HepG2 (cell line): Measurements from ENCODE around the gene GGTA1. TPM values are rescaled to one million over a fixed set of nuclear protein-coding genes. Genes with fewer than 3 reads are reported as not detected.

Source experiments
- ATAC-seq: fragments of 200-7000 bp; cut with Tn5 transposase; 3 replicates; pipeline ENCODE4 v1.9.1; 2020; ENCODE audit warnings: mild to moderate bottlenecking, moderate library complexity
- BruUV-seq: library from RNA; stranded (reverse); fragments of 400-500 nt; replicated peaks from 2 replicates; lab custom pipeline; 2021; lab: Mats Ljungman, UMichigan
- CTCF ChIA-PET: fragments of 300-600 bp; formaldehyde crosslinking; extraction: SDS; loops from one replicate; lab custom pipeline; 2021; ENCODE audit warnings: low total read pairs, inconsistent platforms, low intra/inter-chr PET ratio; lab: Yijun Ruan, JAX
- POLR2A ChIA-PET: fragments of 350-600 bp; sonication (Branson Sonifier 250); formaldehyde crosslinking; loops from one replicate; lab custom pipeline; 2020; ENCODE audit warnings: antibody characterized with exemption, inconsistent platforms; lab: Yijun Ruan, JAX
- DNase-seq: peaks from one replicate; pipeline ENCODE4 v3.0.0-alpha.2; 2015; ENCODE audit warnings: low spot score
- FAIRE-seq: peaks from 3 replicates; lab custom pipeline; 2011; peaks lifted over from hg19 to GRCh38; lab: Jason Lieb, UNC
- H2AFZ ChIP-seq: one replicate; pipeline ENCODE4 v1.6.1; 2011; ENCODE audit warnings: low read length, inconsistent platforms
- H3K27ac ChIP-seq: fragments of 300-600 bp; 3 replicates; pipeline ENCODE4 v1.8.0; 2011; ENCODE audit warnings: mixed run types, mild to moderate bottlenecking, mixed read lengths, low read length, inconsistent platforms; ENCODE audit not compliant: insufficient read depth; ENCODE audit errors: extremely low read length
- H3K27me3 ChIP-seq, 2 experiments: fragments of 200-600 bp in 1 of 2; 2 replicates in 1 of 2; 3 replicates in 1 of 2; pipeline versions ENCODE4 v1.6.0 to v1.8.0; 2011; ENCODE audit warnings: low read length in 2 of 2, mild to moderate bottlenecking in 2 of 2, moderate library complexity in 2 of 2, inconsistent platforms in 1 of 2; ENCODE audit not compliant: insufficient read depth in 2 of 2, control insufficient read depth in 1 of 2
- H3K36me3 ChIP-seq, 2 experiments: fragments of 200-600 bp in 1 of 2; replicated peaks in 1 of 2; 2 replicates in 1 of 2; 3 replicates in 1 of 2; pipeline versions ENCODE4 v1.5.1 to v1.8.0; 2011; ENCODE audit warnings: low read length in 2 of 2, inconsistent platforms in 1 of 2; ENCODE audit not compliant: insufficient read depth in 2 of 2, control insufficient read depth in 1 of 2
- H3K4me1 ChIP-seq: 2 replicates; pipeline ENCODE4 v1.5.1; 2012; ENCODE audit warnings: low read length, inconsistent platforms; ENCODE audit not compliant: insufficient read depth
- H3K4me2 ChIP-seq: 2 replicates; pipeline ENCODE4 v1.6.0; 2011; ENCODE audit warnings: low read depth, low read length, inconsistent platforms
- H3K4me3 ChIP-seq, 3 experiments: fragments of 200-600 bp in 1 of 3; sonication (generic), shearing (Covaris generic) in 1 of 3; replicated peaks in 1 of 3; 2 replicates each; pipeline ENCODE4 v1.5.1; 2011 to 2016; ENCODE audit warnings: low read length in 3 of 3, inconsistent platforms in 2 of 3, low read depth in 2 of 3, mild to moderate bottlenecking in 2 of 3, control low read depth in 1 of 3, mixed read lengths in 1 of 3; ENCODE audit not compliant: insufficient read depth in 1 of 3
- H3K79me2 ChIP-seq: one replicate; pipeline ENCODE4 v1.6.1; 2011; ENCODE audit warnings: low read length, inconsistent platforms; ENCODE audit not compliant: insufficient read depth
- H3K9ac ChIP-seq: 2 replicates; pipeline ENCODE4 v1.6.0; 2011; ENCODE audit warnings: mild to moderate bottlenecking, low read depth, low read length, inconsistent platforms; ENCODE audit not compliant: insufficient read depth
- H3K9me3 ChIP-seq: 2 replicates; pipeline ENCODE4 v1.5.1; 2012; ENCODE audit warnings: mild to moderate bottlenecking, low read length
- H4K20me1 ChIP-seq: 2 replicates; pipeline ENCODE4 v1.6.0; 2011; ENCODE audit warnings: inconsistent platforms, mild to moderate bottlenecking, low read length, moderate library complexity; ENCODE audit not compliant: insufficient read depth
- ATM ChIP-seq: fragments of 450-650 bp; IDR thresholded peaks from 2 replicates; pipeline ENCODE4 v1.7.1; 2017; ENCODE audit warnings: mild to moderate bottlenecking, borderline replicate concordance
- HOXA3 ChIP-seq: sonication (generic); formaldehyde crosslinking; IDR thresholded peaks from 2 replicates; pipeline ENCODE4 v1.5.0; 2020; ENCODE audit warnings: missing genetic modification reagents
- MAFF ChIP-seq: IDR thresholded peaks from 2 replicates; pipeline ENCODE4 v1.6.1; 2011; ENCODE audit warnings: low read depth, low read length, improper control_type of control experiment
- MAFK ChIP-seq, 2 experiments: IDR thresholded peaks in 1 of 2; conservative IDR thresholded peaks in 1 of 2; 2 replicates each; pipeline ENCODE4 v1.6.1; 2011; ENCODE audit warnings: improper control_type of control experiment in 2 of 2, low read length in 2 of 2
- MXI1 ChIP-seq: IDR thresholded peaks from 3 replicates; pipeline ENCODE4 v1.6.1; 2012; ENCODE audit warnings: low read depth, low read length, inconsistent platforms, borderline replicate concordance
- PHB2 ChIP-seq: fragments of 450-650 bp; IDR thresholded peaks from 2 replicates; pipeline ENCODE4 v1.6.1; 2018; ENCODE audit not compliant: partially characterized antibody
- ZFP41 ChIP-seq: sonication (generic); formaldehyde crosslinking; IDR thresholded peaks from 2 replicates; pipeline ENCODE4 v1.4.0; 2020; ENCODE audit warnings: mild to moderate bottlenecking, missing genetic modification reagents, borderline replicate concordance
- ZNF143 ChIP-seq: sonication (generic); formaldehyde crosslinking; IDR thresholded peaks from 2 replicates; pipeline ENCODE4 v1.4.0; 2020; ENCODE audit warnings: missing genetic modification reagents
- WGBS: methylation state at CpG from one replicate; pipeline ENCODE4 v1.1.6; 2017; ENCODE audit warnings: low lambda C conversion rate; 5-methylcytosine and 5-hydroxymethylcytosine counted together
- in situ Hi-C: cut with HindIII; loops from 2 replicates; pipeline ENCODE4 v1.10.0; 2017; ENCODE audit warnings: low pct_unique_long_range_greater_than_20kb; ENCODE audit not compliant: extremely low pct_ligation_motif_present
- intact Hi-C: fragments of 100-400 bp; cut with micrococcal nuclease; formaldehyde crosslinking; loops from one replicate; pipeline ENCODE4 v1.10.0; 2022; ENCODE audit not compliant: unreplicated experiment
- polyA plus RNA-seq, 8 experiments: library from polyadenylated mRNA; depleted of rRNA in 3 of 8; stranded (reverse) in 7 of 8; unstranded in 1 of 8; fragments of >200 nt; fragmentation: Illumina TruSeq in 4 of 8; extraction: Trizol in 4 of 8; gene quantifications; 2 replicates each; pipeline versions ENCODE4 v1.2.1 to v1.2.3, GENCODE V29; 2011 to 2016; ENCODE audit warnings: low read depth in 4 of 8, missing spikeins in 1 of 8, mixed read lengths in 1 of 8; ENCODE audit not compliant: insufficient read depth in 1 of 8
- total RNA-seq, 5 experiments: library from RNA; depleted of rRNA; stranded (reverse); fragments of >200 nt; fragmentation: Illumina TruSeq; extraction: Trizol; gene quantifications; 2 replicates each; pipeline ENCODE4 v1.2.3, GENCODE V29; 2016; ENCODE audit warnings: low read depth in 1 of 5
- TF ChIP-seq, protein P1 (sequence below): sonication (generic); formaldehyde crosslinking; IDR thresholded peaks from 2 replicates; pipeline ENCODE4 v1.5.0; 2020; ENCODE audit warnings: missing genetic modification reagents
- TF ChIP-seq, protein P2 (sequence below): IDR thresholded peaks from 2 replicates; pipeline ENCODE4 v1.6.1; 2012; ENCODE audit warnings: low read length, improper control_type of control experiment
- TF ChIP-seq, protein P3 (sequence below): sonication (generic); formaldehyde crosslinking; IDR thresholded peaks from 2 replicates; pipeline ENCODE4 v1.9.0; 2021; ENCODE audit warnings: missing genetic modification reagents, borderline replicate concordance

GGTA1 gene
- total and polyA plus RNA-seq, 2 of the 13 experiments (the other 11 are each of a cell fraction or from before 2014, with no cell fraction given) = not detected

DNA sequence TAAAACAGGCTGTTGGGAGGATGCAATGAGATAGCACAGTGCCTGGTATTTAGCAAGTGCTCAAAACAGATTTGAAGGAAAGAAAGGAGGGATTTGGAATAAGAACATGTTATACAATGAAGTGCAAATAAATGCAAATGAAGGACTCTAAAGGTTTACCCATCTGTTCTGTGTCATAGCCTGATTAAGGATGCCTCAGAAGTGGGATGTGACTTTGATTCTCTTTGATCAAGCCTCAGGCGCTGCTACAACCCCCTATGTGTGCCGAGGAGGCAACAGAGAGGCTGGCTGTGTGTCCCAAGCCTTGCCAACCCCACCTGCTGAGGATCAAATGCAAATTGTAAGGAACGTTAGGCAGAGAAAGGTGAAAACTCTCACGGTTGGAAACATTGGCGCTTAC is 27.2 kb downstream of the GGTA1 start (continued):
- TF ChIP-seq PHB2 (no peak), ATM (no peak)

DNA sequence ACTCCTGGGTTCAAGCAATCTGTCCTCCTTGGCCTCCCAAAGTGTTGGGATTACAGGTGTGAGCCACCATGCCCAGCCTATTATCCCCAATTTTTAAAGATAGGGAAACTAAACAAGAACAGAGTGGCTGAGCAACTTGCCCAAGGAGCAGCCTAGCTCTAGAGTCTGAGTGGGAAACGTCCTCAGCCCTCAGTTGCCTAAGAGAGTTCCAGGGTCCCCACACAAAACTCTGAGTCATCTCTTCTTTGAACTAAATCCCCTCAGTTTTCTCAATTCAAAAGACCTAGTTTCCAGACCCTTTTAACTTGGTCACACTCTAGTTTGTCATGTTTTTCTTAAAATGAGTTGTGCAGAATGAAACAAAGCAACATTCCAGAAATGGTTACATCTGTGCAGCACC is 33.5 kb downstream of the GGTA1 start:
- Histone ChIP-seq H3K9me3 (no peaks in the 10 kb centered on the region), H4K20me1 (no peaks in the 10 kb centered on the region), H2AFZ (no peak overlapping the region), H3K4me1 (no peaks in the 10 kb centered on the region), H3K27ac (no peak overlapping the region), H3K4me3 (no peak overlapping the region), H3K4me2 (no peak overlapping the region), H3K27me3 (peaks cover 5 to 42% of the 10 kb centered on the region in 2 experiments), H3K9ac (no peak overlapping the region), H3K36me3 (no peaks in the 10 kb centered on the region), H3K79me2 (no peaks in the 10 kb centered on the region)
- ChIA-PET CTCF (no interaction called here), POLR2A (no interaction called here)
- FAIRE-seq (no peak), DNase-seq (no peak), ATAC-seq (no peak)
- in situ Hi-C loops (no loop called here), intact Hi-C loops (no loop called here)
- 0% methylated on average over 1 of the region's 1 CpG for WGBS
- TF ChIP-seq ZFP41 (CRISPR knock-in tag) = no peak
- no TSS peak for BruUV-seq

DNA sequence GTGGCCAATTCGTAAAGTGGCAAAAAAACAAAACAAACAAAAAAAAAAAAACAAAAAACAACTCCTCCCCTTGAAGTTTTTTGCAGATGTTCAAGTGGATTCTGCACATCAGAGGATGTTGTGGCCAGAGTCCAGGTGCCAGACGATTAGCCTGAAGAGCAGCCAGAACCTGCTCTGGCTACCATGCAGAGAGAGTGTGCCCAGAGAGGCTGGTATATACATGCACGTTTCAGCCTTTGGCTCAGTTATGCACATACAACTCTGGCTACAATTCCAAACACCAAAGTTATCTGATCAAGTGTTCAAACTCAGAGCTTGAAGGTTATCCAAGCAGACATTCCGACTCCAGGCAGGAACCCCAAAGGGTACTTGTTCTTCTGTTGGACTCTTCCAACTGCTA is 34.7 kb downstream of the GGTA1 start:
- DNase-seq (no peak), ATAC-seq (no peak), FAIRE-seq (no peak)
- BruUV-seq = no TSS peak
- in situ Hi-C loops = no loop called here
- H3K4me1 ChIP-seq = no peaks in the 10 kb centered on the region
- WGBS = 5% methylated on average over 4 of the region's 4 CpGs
- no peaks in the 10 kb centered on the region for H3K9me3 ChIP-seq
- ChIA-PET POLR2A (no interaction called here), CTCF (no interaction called here)
- no peak overlapping the region for H3K27ac ChIP-seq
- H3K4me3 ChIP-seq = no peak overlapping the region
- no peaks in the 10 kb centered on the region for H3K36me3 ChIP-seq
- no peaks in the 10 kb centered on the region for H4K20me1 ChIP-seq
- peaks cover 5 to 36% of the 10 kb centered on the region in 2 experiments for H3K27me3 ChIP-seq
- H3K79me2 ChIP-seq = no peaks in the 10 kb centered on the region
- no peak overlapping the region for H3K9ac ChIP-seq
- intact Hi-C loops = no loop called here
- no peak overlapping the region for H3K4me2 ChIP-seq
- no peak overlapping the region for H2AFZ ChIP-seq
- TF ChIP-seq MXI1 (no peak), HOXA3 (CRISPR knock-in tag) (no peak), MAFF (no peak), ZNF143 (CRISPR knock-in tag) (no peak), MAFK (conservative IDR thresholded peaks at IDR 0.05 in 1 of 2, IDR thresholded peaks at IDR 0.05 in 1 of 2; ENCODE audit: low read length in 2 of 2) (no peak)
- TF ChIP-seq, protein P1, sequence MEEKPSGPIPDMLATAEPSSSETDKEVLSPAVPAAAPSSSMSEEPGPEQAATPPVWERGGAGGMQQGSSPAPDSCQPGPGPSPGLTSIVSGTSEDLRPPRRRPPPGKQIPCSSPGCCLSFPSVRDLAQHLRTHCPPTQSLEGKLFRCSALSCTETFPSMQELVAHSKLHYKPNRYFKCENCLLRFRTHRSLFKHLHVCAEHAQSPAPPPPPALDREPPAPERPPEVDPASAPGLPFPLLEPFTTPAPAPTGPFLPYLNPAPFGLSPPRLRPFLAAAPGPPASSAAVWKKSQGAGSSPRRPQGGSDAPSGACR (CRISPR knock-in tag) = no peak
- TF ChIP-seq, protein P2, sequence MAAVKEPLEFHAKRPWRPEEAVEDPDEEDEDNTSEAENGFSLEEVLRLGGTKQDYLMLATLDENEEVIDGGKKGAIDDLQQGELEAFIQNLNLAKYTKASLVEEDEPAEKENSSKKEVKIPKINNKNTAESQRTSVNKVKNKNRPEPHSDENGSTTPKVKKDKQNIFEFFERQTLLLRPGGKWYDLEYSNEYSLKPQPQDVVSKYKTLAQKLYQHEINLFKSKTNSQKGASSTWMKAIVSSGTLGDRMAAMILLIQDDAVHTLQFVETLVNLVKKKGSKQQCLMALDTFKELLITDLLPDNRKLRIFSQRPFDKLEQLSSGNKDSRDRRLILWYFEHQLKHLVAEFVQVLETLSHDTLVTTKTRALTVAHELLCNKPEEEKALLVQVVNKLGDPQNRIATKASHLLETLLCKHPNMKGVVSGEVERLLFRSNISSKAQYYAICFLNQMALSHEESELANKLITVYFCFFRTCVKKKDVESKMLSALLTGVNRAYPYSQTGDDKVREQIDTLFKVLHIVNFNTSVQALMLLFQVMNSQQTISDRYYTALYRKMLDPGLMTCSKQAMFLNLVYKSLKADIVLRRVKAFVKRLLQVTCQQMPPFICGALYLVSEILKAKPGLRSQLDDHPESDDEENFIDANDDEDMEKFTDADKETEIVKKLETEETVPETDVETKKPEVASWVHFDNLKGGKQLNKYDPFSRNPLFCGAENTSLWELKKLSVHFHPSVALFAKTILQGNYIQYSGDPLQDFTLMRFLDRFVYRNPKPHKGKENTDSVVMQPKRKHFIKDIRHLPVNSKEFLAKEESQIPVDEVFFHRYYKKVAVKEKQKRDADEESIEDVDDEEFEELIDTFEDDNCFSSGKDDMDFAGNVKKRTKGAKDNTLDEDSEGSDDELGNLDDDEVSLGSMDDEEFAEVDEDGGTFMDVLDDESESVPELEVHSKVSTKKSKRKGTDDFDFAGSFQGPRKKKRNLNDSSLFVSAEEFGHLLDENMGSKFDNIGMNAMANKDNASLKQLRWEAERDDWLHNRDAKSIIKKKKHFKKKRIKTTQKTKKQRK = no peak
- TF ChIP-seq, protein P3, sequence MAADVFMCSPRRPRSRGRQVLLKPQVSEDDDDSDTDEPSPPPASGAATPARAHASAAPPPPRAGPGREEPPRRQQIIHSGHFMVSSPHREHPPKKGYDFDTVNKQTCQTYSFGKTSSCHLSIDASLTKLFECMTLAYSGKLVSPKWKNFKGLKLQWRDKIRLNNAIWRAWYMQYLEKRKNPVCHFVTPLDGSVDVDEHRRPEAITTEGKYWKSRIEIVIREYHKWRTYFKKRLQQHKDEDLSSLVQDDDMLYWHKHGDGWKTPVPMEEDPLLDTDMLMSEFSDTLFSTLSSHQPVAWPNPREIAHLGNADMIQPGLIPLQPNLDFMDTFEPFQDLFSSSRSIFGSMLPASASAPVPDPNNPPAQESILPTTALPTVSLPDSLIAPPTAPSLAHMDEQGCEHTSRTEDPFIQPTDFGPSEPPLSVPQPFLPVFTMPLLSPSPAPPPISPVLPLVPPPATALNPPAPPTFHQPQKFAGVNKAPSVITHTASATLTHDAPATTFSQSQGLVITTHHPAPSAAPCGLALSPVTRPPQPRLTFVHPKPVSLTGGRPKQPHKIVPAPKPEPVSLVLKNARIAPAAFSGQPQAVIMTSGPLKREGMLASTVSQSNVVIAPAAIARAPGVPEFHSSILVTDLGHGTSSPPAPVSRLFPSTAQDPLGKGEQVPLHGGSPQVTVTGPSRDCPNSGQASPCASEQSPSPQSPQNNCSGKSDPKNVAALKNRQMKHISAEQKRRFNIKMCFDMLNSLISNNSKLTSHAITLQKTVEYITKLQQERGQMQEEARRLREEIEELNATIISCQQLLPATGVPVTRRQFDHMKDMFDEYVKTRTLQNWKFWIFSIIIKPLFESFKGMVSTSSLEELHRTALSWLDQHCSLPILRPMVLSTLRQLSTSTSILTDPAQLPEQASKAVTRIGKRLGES (CRISPR knock-in tag) = no peak
